ENCODE measurements around the gene ACTR8.

DNA sequence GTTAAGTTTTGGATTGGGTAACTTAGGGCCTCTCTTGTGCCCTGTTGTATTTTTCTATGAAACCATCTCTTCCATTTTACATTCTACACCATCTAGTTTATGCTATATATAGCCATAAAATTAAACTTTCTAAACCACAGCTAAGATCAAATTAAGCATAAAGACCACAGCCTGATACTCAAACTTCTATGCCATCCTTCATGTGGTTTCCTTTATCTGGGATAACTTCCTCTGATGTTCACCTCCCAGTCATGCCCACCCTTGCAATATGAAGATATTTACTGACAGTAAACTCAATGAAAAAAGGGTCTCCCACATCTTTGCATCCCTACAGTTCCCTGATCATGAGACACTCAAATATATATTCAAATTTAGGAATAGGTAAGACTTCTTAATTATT is 5.5 kb upstream of the ACTR8 start:
- no peak for TF ChIP-seq POLR2A (IDR thresholded peaks at IDR 0.05)
- TF ChIP-seq POLR2AphosphoS5 (IDR thresholded peaks at IDR 0.05) = no peak

Measured in prostate gland (tissue), 1 donor.